ENCODE measurements around the gene DNAJA3.

- TF ChIP-seq CTCF (IDR thresholded peaks at IDR 0.05), result no peak
- no peak for TF ChIP-seq ZFX (IDR thresholded peaks at IDR 0.05; ENCODE audit: borderline replicate concordance)
Observed at GRCh38 chr16:4463522-4464163, 38.0 kb downstream of the DNAJA3 start.
